LoVo (cell line): ENCODE results near the gene C2orf74.
"Not testable (repeated sequence)": the region's sequence is repeated elsewhere in the genome, so short reads cannot be mapped to it uniquely, and the experiment has no call there.

Experiments used
- DNase-seq: peaks from one replicate; pipeline ENCODE4 v3.0.0-alpha.2; 2016; ENCODE audit warnings: low spot score

Gene C2orf74

DNA sequence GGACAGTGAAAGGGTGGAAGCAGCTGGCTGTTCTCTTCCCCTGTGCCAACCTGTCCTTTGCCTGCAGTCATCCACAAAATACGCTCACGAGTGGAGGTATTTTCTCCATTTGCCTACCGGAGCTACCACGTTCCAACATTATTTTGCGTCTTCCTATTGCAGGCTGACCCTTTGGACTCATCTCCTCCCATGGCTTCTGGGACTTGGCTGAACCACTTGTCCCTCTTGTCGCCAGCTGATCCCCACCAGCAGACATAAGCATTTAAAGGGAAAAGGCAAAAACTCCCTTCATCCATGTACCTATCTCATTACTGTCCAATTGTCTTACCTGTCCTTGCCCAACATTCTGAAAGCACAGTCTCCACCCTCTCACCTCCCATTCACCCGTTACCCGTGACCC is 13.0 kb downstream of the C2orf74 start:
- no peak for DNase-seq

DNA sequence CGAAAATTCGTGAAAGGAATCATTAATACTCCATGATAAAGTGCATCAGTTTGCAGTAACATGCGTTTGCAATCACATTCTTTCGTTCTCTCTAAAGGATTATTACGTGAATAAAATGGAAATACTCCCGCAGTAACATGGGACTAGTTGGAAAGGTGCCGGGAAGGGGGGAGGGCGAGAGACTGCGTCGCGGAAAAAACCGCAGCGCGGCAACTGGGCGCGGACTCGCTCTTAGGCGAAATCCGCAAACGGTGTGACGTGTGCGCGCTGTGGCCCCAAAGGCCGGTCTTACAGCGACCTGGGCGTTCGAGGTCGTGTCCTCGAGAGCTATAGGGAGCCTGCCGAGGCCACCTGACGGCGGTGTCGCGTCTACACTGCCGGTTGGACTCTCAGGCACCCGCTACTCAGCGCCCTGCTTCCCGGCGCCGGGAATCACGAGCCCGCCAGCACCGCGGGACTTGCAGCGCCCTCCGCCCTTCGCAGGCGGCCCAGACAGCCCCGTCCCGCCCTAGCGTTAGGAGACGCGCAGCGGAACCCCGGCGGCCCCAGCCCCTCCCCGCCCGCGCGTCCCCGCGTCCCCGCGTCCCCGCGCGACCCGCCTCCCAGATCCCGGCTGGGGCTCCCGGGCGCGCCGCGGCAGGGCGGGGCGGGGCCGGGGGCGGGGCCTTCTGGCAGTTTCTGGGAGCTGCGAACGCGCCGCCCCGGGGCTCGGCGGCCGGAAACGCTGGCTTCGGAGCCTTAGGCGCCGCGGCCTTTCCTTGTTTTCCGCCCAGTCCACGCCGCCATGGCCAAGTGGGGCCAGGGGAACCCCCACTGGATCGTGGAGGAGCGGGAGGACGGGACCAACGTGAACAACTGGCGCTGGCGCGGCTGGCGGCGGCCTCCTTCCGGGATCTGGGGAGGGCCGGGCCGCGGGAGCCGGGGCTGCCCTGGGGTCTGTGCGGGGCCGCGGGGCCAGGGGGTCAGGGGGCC is 15.1 kb downstream of the C2orf74 start:
- peak; percentile 89 for DNase-seq

DNA sequence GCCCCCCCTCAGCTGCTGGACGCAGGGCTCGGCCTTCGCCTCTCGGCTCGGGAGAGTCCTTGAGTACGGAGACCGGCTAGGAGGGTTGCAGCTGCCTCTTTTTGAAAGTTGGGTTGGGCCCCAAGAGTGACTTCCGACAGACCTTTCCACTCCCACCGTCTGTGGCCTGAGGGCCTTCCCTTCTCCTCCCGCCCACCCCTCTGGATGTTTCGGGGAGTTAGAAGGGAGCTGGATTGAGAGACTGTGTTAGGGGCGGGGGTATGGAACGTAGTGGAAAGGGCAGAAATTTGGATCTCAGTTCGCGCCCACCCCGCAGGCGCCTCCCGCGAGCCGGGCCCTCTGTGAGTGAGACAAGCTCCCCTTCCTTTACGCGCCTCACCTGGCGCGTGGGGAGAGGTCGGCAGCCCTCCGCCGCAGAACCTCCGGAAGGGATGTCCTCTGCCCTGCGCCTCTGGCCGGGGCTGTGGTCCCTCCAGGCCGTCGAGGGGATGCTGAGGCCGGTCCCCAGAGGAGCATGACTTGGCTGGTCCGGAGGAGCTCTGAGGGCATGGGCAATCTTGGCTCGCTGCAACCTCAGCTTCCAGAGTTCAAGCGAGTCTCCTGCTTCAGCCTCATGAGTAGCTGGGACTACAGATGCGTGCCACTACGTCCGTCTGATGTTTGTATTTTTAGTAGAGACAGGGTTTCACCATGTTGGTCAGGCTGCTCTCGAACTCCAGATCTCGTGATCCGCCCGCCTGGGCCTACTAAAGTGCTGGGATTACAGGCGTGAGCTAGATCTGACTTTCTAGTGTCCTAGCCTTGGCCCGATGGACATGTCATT is 15.9 kb downstream of the C2orf74 start:
- no peak for DNase-seq

GRCh38 chr2:61178603-61179545 is 16.9 kb downstream of the C2orf74 start:
- no peak for DNase-seq

DNA sequence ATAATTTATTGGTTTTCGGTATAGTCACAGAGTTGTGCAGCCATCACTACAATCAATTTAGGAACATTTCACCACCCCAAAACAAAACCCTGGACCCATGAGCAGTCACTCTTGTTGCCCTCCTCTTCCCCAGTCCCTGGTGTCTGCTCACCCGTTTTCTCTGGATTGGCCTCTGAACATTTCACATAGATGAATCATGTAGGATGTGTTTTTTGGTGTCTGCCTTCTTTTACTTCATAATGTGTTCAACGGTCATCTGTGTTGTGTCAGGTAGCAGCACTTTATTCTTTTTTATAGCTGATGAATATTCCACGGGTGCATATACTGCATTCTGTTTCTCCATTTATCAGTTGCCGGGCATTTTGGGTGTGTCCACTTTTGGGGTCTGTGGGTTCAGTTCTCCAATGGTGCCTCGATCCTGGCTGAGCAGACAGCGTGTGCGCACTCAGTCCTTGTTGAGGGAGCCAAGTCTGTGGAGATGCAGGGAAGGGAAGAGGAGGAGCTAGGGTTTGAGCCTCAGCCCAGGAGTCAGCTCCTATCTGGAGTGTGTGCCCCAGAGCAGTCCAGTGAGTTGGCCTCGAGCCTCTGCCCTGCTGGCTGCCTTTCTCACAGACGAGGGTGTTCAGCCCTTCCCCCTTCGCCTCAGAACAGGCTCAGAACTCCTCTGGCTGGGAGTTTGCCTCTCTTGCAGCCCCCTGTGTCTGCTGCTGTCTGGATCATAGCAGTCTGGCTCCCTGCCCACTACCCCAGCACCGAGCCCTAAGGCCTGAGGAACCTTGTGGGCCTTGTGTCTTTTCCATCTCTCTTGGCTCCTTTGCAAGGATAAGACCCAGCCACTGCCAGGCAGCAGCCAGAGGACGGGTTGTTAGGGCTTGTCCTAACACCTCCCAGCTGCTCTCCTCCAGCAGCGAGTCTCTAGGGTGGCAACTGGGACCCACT is 18.0 kb downstream of the C2orf74 start:
- no peak for DNase-seq

- DNase-seq: no peak
Observed at GRCh38 chr2:61180686-61181085, 18.7 kb downstream of the C2orf74 start.

- no peak for DNase-seq
Observed at GRCh38 chr2:61181382-61182058, 19.5 kb downstream of the C2orf74 start.

DNA sequence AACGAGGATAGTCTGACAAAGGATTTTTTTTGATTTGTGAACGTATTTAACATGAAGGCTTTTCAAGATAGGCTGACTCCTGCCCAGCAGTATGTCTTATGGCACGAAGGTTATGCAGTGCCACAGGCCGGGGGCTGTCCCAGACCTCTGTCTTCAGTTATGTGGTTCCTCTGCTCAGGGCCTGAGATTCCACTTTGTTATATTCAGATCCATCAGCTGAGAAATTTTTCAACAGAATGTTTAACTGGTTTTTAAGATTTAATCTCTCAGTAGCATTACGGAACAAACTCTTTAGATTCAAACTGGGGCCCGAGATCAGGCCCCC is 20.0 kb downstream of the C2orf74 start:
- DNase-seq: no peak

- DNase-seq: no peak
Observed at GRCh38 chr2:61183795-61184194, 21.8 kb downstream of the C2orf74 start.

- DNase-seq: no peak
Observed at GRCh38 chr2:61184263-61184662, 22.3 kb downstream of the C2orf74 start.

- DNase-seq: no peak
Observed at GRCh38 chr2:61185231-61185728, 23.3 kb downstream of the C2orf74 start.

- no peak for DNase-seq
Observed at GRCh38 chr2:61187085-61187484, 25.1 kb downstream of the C2orf74 start.

- DNase-seq: no peak
Observed at GRCh38 chr2:61193670-61194561, 31.9 kb downstream of the C2orf74 start.

DNA sequence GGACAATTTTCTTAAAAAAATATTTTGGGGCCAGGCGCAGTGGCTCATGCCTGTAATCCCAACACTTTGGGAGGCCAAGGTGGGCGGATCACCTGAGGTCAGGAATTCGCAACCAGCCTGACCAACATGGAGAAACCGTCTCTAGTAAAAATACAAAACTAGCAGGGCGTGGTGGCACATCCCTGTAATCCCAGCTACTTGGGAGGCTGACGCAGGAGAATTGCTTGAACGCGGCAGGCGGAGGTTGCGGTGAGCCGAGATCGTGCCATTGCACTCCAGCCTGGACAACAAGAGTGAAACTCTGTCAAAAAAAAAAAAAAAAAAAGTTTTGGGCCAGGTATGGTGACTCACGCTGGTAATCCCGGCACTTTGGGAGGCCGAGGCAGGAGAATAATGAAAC is 32.7 kb downstream of the C2orf74 start:
- DNase-seq: not testable (repeated sequence)

DNA sequence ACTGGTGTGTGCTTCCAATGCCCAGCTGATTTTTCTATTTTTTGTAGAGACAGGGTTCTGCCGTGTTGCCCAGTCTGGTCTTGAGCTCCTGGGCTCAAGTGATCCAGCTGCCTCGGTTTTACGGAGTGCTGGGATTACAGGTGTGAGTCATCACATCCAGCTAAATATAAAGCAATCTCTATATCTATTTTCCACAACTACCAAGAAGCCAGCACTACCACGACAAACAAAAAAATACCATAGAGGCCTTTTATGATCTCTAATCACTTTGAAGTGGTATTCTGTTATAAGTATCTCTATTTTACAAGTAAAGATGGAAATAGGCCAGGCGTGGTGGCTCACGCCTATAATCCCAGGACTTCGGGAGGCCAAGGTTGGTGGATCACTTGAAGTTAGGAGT is 34.7 kb downstream of the C2orf74 start:
- peak; percentile 66 for DNase-seq

GRCh38 chr2:61205132-61205531 is 43.1 kb downstream of the C2orf74 start:
- no peak for DNase-seq

DNA sequence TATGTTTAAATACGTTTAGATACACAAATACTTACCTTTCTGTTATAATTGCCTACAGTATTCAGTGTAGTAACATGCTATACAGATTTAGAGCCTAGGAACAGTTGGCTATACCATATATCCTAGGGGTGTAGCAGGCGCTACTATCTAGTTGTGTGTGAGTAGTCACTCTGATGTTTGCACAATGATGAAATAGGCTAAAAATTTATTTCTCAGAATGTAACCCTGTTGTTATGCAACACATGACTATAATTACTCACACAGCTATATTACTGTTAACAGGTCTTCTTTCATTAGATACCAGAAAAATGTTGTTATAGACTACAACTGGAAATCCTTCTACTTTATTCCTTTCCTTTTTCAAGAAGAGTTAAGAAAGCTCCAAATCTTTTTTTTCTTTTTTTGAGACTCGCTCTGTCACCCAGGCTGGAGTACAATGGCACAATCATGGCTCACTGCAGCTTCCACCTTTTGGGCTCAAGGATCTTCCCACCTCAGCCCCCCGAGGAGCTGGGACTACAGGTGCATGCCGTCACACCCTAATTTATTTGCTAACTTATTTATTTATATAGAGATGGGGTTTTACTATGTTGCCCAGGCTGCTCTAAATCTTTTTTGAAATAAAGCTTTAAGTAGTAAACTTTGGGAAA is 48.5 kb downstream of the C2orf74 start:
- peak; percentile 12 for DNase-seq

DNA sequence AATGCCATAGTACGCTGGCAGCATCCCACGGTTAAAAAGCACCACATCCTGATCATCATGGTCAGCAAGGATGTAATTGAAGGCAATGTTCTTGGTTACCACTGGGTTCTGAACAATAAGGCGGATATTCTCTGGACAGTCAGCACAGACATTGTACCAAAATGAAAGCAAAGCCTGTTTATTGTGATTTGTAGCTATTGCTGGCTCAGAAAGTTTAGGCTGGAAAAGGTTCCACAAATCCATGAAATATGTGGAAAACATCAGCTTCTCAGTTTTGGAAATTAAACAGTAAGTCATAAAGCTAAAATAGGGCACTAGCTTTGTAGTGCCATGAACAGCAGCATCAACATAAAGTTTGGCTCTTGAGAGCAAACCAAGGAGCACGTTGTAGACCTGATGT is 52.2 kb downstream of the C2orf74 start:
- no peak for DNase-seq
